Ovary (tissue), 9 donors: Measurements from ENCODE around the gene ALG1. TPM values are rescaled to one million over a fixed set of nuclear protein-coding genes. Genes with fewer than 3 reads are reported as not detected.
A peak's percentile ranks its signal among the peaks of the same experiment; 100 is the strongest.

Experiments used
- DNase-seq, 5 donors: peaks; one replicate each; pipeline ENCODE4 v3.0.0-alpha.2; 2019 to 2020
- H3K27ac ChIP-seq, 2 donors: fragments of 200-600 bp; one replicate each; pipeline versions ENCODE4 v1.5.1 to v1.8.0; 2019 to 2022
- H3K27me3 ChIP-seq: fragments of 200-600 bp; one replicate; pipeline ENCODE4 v1.8.0; 2022
- H3K36me3 ChIP-seq: fragments of 200-600 bp; sonication (generic); one replicate; pipeline ENCODE4 v1.5.1; 2019
- H3K4me1 ChIP-seq: one replicate; pipeline ENCODE4 v1.8.1; 2013; ENCODE audit warnings: mild to moderate bottlenecking, moderate library complexity; ENCODE audit not compliant: insufficient read depth
- H3K4me3 ChIP-seq: fragments of 200-600 bp; sonication (generic); one replicate; pipeline ENCODE4 v1.5.1; 2017
- H3K9me3 ChIP-seq, 2 donors: fragments of 200-600 bp in 1 of 2; sonication (generic) in 1 of 2; one replicate each; pipeline versions ENCODE4 v1.5.1 to v1.8.1; 2013 to 2019; ENCODE audit warnings: mild to moderate bottlenecking in 1 of 2, moderate library complexity in 1 of 2
- CTCF ChIP-seq, 3 donors: fragments of 450-650 bp in 2 of 3; fragments of 200-600 bp in 1 of 3; IDR thresholded peaks; one replicate each; pipeline versions ENCODE4 v1.5.1 to v1.8.0; 2016 to 2022; ENCODE audit warnings: antibody characterized with exemption in 3 of 3, mild to moderate bottlenecking in 1 of 3
- EP300 ChIP-seq: sonication (generic); formaldehyde crosslinking; IDR thresholded peaks from one replicate; pipeline ENCODE4 v1.6.1; 2017; ENCODE audit warnings: antibody characterized with exemption
- POLR2A ChIP-seq: fragments of 450-650 bp; IDR thresholded peaks from one replicate; pipeline ENCODE4 v1.6.1; 2017; ENCODE audit warnings: antibody characterized with exemption, mild to moderate bottlenecking, moderate library complexity
- WGBS, 3 donors: extraction: QIAGEN DNeasy Blood & Tissue Kit in 1 of 3; methylation state at CpG; one replicate each; pipeline versions ENCODE4 v1.1.5 to v1.1.7; 2013 to 2017; 5-methylcytosine and 5-hydroxymethylcytosine counted together
- intact Hi-C, 4 donors: fragments of 100-400 bp; cut with DNase I; formaldehyde crosslinking; loops; one replicate each; pipeline versions ENCODE4 v1.11.0 to v1.15.1; 2022 to 2023
- polyA plus RNA-seq, 2 donors: library from polyadenylated mRNA; stranded (reverse); fragments of 200-250 nt in 1 of 2; fragments of 350-450 nt in 1 of 2; fragmentation: Illumina TruSeq in 1 of 2; extraction: RNeasy Lipid Tissue Mini Kit (QIAGEN cat#74804) in 1 of 2; gene quantifications; one replicate each; pipeline ENCODE4 v1.2.3, GENCODE V29; 2013 to 2014
- total RNA-seq, 7 donors: library from RNA; depleted of rRNA in 2 of 7; stranded (reverse); fragments of >200 nt in 2 of 7; fragmentation: NEBNext Ultra II Directional in 3 of 7; extraction: Animal tissue kit (Norgen Biotek cat#: 25700) in 3 of 7; gene quantifications; one replicate each; pipeline versions ENCODE4 v1.1.0 to v1.2.4, GENCODE V29; 2016 to 2023
- donor health status: DM: no; HTN: no; CAD: no; lungs with moderate emphysema.
- donor health status: DM: no; HTN: no; CAD: no.
- donor health status: Bipolar disorder and iron deficiency.
- donor health status: DM: yes; HTN: yes; CAD: no.
- donor health status: DM: no; HTN: no; CAD: no.
- donor health status: DM: yes; HTN: yes; CAD: no.

Gene ALG1
- total and polyA plus RNA-seq, 9 donors: 9.1 to 21.3 (median 15.5) TPM

- TF ChIP-seq EP300: no peak
- TF ChIP-seq CTCF (IDR thresholded peaks at IDR 0.05): no peak
- no peak for TF ChIP-seq POLR2A
- Histone ChIP-seq H3K9me3 (no peaks in the 10 kb centered on the region), H3K4me1 (peaks cover 6% of the 10 kb centered on the region), H3K4me3 (no peak overlapping the region), H3K36me3 (no peaks in the 10 kb centered on the region), H3K27ac (no peak overlapping the region), H3K27me3 (no peaks in the 10 kb centered on the region)
- peak in 1 of 5 donors; percentile 3 for DNase-seq
- WGBS, 3 donors: 85 to 90% (median 86%) methylated on average over 12 of the region's 12 CpGs
- intact Hi-C loops: no loop called here
Observed at GRCh38 chr16:5030251-5030870, 41.3 kb upstream of the ALG1 start.

GRCh38 chr16:5031601-5032000 lies 40.0 kb upstream of the ALG1 start:
- Histone ChIP-seq H3K4me3 (no peak overlapping the region), H3K9me3 (no peaks in the 10 kb centered on the region), H3K27me3 (no peaks in the 10 kb centered on the region), H3K4me1 (peaks cover 6% of the 10 kb centered on the region), H3K27ac (no peak overlapping the region), H3K36me3 (no peaks in the 10 kb centered on the region)
- TF ChIP-seq POLR2A (no peak), CTCF (IDR thresholded peaks at IDR 0.05) (no peak), EP300 (no peak)
- peak in 1 of 5 donors; percentile 8 for DNase-seq
- intact Hi-C loops: no loop called here
- 78 to 84% (median 82%) methylated on average over 7 of the region's 7 CpGs for WGBS, 3 donors

DNA sequence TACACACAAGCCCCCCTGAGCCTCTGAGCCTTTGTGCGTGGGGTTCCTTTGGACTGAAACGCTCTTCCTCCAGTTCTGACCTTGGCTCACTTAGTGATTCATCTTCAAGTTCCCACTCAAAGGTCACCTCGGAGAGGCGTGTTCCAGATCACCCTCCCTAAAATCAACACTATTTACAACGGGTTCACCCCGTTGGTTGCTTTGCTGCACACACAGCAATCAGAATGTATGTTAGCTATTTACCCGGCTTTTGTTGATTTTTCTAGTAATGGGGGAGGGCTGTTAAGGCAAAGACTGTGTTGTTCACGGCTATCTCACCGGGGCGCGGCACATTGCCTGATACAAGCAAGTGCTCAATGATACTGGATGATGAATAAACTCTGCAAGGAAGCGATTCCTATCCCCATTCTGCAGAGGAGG lies 38.9 kb upstream of the ALG1 start:
- peak in 1 of 5 donors; percentile 6 for DNase-seq
- no peaks in the 10 kb centered on the region for H3K27me3 ChIP-seq
- H3K4me3 ChIP-seq: peak overlapping the region; percentile 90
- peaks cover 6% of the 10 kb centered on the region for H3K4me1 ChIP-seq
- intact Hi-C loops: no loop called here
- 19 to 24% (median 20%) methylated on average over 12 of the region's 12 CpGs for WGBS, 3 donors
- no peak overlapping the region for H3K27ac ChIP-seq
- H3K9me3 ChIP-seq: no peaks in the 10 kb centered on the region
- TF ChIP-seq POLR2A (no peak), EP300 (no peak), CTCF (IDR thresholded peaks at IDR 0.05) (no peak)
- no peaks in the 10 kb centered on the region for H3K36me3 ChIP-seq

DNA sequence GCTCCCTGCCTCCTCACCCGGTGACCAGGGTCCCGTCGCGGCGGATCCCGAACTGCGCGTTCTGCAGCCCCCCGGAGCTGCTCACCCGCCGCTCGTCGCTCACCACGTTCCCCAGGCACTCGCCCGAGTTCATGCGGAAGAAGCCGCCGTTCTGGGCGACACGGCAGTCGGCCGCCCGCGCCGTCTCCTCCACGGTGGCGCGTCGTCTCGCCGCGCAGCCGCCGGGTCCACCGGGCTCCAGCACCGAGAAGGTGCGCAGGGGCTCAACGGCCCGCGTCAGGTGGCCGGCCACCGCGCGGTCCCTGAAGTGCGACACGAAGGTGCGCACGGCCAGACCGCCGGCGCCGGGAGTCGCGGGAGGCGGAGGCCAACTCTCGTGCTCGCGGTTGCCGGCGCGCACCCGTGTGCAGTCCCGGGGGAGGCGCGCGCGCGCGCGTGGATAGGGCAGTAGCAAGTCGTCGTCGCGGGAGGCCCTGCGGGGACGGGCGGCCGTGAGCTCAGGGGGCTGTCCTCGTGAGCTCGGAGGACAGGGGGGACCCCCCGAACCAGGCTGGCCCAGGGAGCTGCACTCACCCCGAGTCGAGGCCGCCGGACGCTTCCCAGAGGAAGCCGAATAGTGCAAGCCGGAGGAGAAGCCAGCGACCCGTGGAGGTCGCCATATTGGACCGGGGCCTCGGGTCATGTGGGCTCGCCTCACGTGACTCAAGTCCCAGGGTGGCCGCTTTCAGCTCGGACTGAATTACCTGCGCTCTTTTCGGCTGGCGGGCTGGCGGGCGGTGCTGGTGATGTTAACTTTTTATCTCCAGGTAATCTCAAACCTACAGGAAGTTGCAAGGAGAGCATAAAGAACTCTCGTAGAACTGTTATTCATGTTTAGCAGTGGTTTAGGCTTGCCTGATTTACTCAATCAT lies 38.1 kb upstream of the ALG1 start, which contains the start of gene NAGPA:
NAGPA (minus strand) TSS at position 680 of the 911 bp plus-strand sequence; CDS start at position 659, 21 bp downstream.
- Histone ChIP-seq H3K27me3 (no peaks in the 10 kb centered on the region), H3K9me3 (no peaks in the 10 kb centered on the region), H3K4me3 (peak within 1 kb of the TSS; percentile 90), H3K36me3 (no peaks in the 10 kb centered on the region), H3K27ac (peak within 1 kb of the TSS in 1 of 2 donors; percentile 4), H3K4me1 (peaks cover 6% of the 10 kb centered on the region)
- TF ChIP-seq CTCF (IDR thresholded peaks at IDR 0.05) (no peak), EP300 (no peak), POLR2A (no peak)
- DNase-seq: peak; percentile 85 to 94 (median 90)
- intact Hi-C loops: no loop called here
- WGBS, 3 donors: 0% methylated on average over 43 to 104 of the region's 104 CpGs
